Measurements from ENCODE around the gene CDKN1C.

- no peak for TF ChIP-seq JUND (IDR thresholded peaks at IDR 0.05; ENCODE audit: low read length)
- TF ChIP-seq CTCF (IDR thresholded peaks at IDR 0.05; ENCODE audit: control extremely low read depth in 1 of 3, insufficient read depth in 1 of 3, low read depth in 1 of 3, low read length in 3 of 3): no peak
- no peak for TF ChIP-seq POLR2AphosphoS5 (IDR thresholded peaks at IDR 0.05; ENCODE audit: low read depth, low read length)
- TF ChIP-seq TAF1 (IDR thresholded peaks at IDR 0.05; ENCODE audit: low read depth, low read length): no peak
- no peak for TF ChIP-seq CBX5 (IDR thresholded peaks at IDR 0.05; ENCODE audit: low read depth, low read length)
- no peak for TF ChIP-seq YY1 (IDR thresholded peaks at IDR 0.05; ENCODE audit: low read depth, low read length)
- no peak for TF ChIP-seq TEAD4 (IDR thresholded peaks at IDR 0.05; ENCODE audit: low read depth, low read length)
- no peak for TF ChIP-seq EZH2 (IDR thresholded peaks at IDR 0.05; ENCODE audit: low read depth, low read length, severe bottlenecking)
- no peak for TF ChIP-seq SIN3A (conservative IDR thresholded peaks at IDR 0.05 in 1 of 2, IDR thresholded peaks at IDR 0.05 in 1 of 2; ENCODE audit: low read depth in 1 of 2, low read length in 2 of 2)
- TF ChIP-seq POLR2A (IDR thresholded peaks at IDR 0.05; ENCODE audit: control extremely low read depth in 1 of 2, low read depth in 2 of 2, low read length in 2 of 2): no peak
These were observed 37.1 kb downstream of the CDKN1C start for GRCh38 chr11:2848497-2848896.

Measured in H1 (cell line).